Tibial artery (tissue), 4 donors: Measurements from ENCODE around the gene C5AR2.
"Not testable (repeated sequence)": the region's sequence is repeated elsewhere in the genome, so short reads cannot be mapped to it uniquely, and the experiment has no call there.

Experiments
- DNase-seq, 2 donors: peaks; one replicate each; pipeline ENCODE4 v3.0.0-alpha.2; 2019
- H3K27ac ChIP-seq, 2 donors: fragments of 200-600 bp; sonication (generic) in 1 of 2; 1 replicate in 1 of 2; 2 replicates in 1 of 2; pipeline ENCODE4 v1.5.1; 2018 to 2019; ENCODE audit warnings: mild to moderate bottlenecking in 1 of 2
- H3K27me3 ChIP-seq, 2 donors: fragments of 200-600 bp; sonication (generic) in 1 of 2; one replicate each; pipeline versions ENCODE4 v1.5.1 to v1.6.0; 2016 to 2019
- H3K36me3 ChIP-seq, 3 donors: fragments of 200-600 bp; sonication (generic) in 2 of 3; one replicate each; pipeline ENCODE4 v1.5.1; 2016 to 2019; ENCODE audit warnings: mild to moderate bottlenecking in 2 of 3
- H3K4me1 ChIP-seq, 4 donors: fragments of 200-600 bp; sonication (generic) in 2 of 4; 1 replicate in 3 of 4; 2 replicates in 1 of 4; pipeline ENCODE4 v1.5.1; 2016 to 2019
- H3K4me3 ChIP-seq, 2 donors: fragments of 200-600 bp; sonication (generic) in 1 of 2; 1 replicate in 1 of 2; 2 replicates in 1 of 2; pipeline ENCODE4 v1.5.1; 2018 to 2019; ENCODE audit warnings: mild to moderate bottlenecking in 2 of 2
- H3K9me3 ChIP-seq, 3 donors: fragments of 200-600 bp; sonication (generic) in 1 of 3; one replicate each; pipeline ENCODE4 v1.5.1; 2016 to 2019
- CTCF ChIP-seq, 2 experiments: fragments of 200-600 bp in 1 of 2; fragments of 450-650 bp in 1 of 2; IDR thresholded peaks; one replicate each; pipeline ENCODE4 v1.5.1; 2017 to 2019; ENCODE audit warnings: antibody characterized with exemption in 2 of 2, mild to moderate bottlenecking in 1 of 2, moderate library complexity in 1 of 2
- intact Hi-C: fragments of 100-400 bp; cut with DNase I; formaldehyde crosslinking; loops from one replicate; pipeline ENCODE4 v1.15.0; 2023; ENCODE audit warnings: low total_unique reads

C5AR2 gene

GRCh38 chr19:47331931-47332547 is at the start of gene C5AR2:
Gene C5AR2 (plus strand): TSS chr19:47332175. CDS start chr19:47340800, 8,625 bp downstream.
- Histone ChIP-seq H3K4me1 (peaks cover 0 to 3% (median 0%) of the 10 kb centered on the region in 4 donors), H3K36me3 (no peaks in the 10 kb centered on the region), H3K27ac (no peak within 1 kb of the TSS), H3K9me3 (no peaks in the 10 kb centered on the region), H3K27me3 (peaks cover 0 to 49% of the 10 kb centered on the region in 2 donors), H3K4me3 (peak within 1 kb of the TSS in 1 of 2 donors; percentile 6)
- TF ChIP-seq CTCF (IDR thresholded peaks at IDR 0.05): no peak
- intact Hi-C loops: no loop called here
- no peak for DNase-seq

GRCh38 chr19:47283405-47284059 is 48.4 kb upstream of the C5AR2 start:
- no peak for TF ChIP-seq CTCF (IDR thresholded peaks at IDR 0.05)
- intact Hi-C loops: loop anchor here (10.0 kb wide), 1 partner anchor 421 kb away; no protein-coding TSS in a partner anchor
- no peaks in the 10 kb centered on the region for H3K27me3 ChIP-seq
- H3K4me1 ChIP-seq: peaks cover 0 to 49% (median 19%) of the 10 kb centered on the region in 4 donors
- H3K27ac ChIP-seq: peak overlapping the region in 1 of 2 donors; percentile 26
- H3K36me3 ChIP-seq: no peaks in the 10 kb centered on the region
- H3K9me3 ChIP-seq: no peaks in the 10 kb centered on the region
- no peak for DNase-seq
- H3K4me3 ChIP-seq: no peak overlapping the region

GRCh38 chr19:47284324-47284899 is 47.6 kb upstream of the C5AR2 start:
- H3K9me3 ChIP-seq: no peaks in the 10 kb centered on the region
- H3K27ac ChIP-seq: no peak overlapping the region
- peaks cover 0 to 47% (median 15%) of the 10 kb centered on the region in 4 donors for H3K4me1 ChIP-seq
- TF ChIP-seq CTCF (IDR thresholded peaks at IDR 0.05): peak; percentile 78 to 92
- intact Hi-C loops: loop anchor here (10.0 kb wide), 1 partner anchor 420 kb away; no protein-coding TSS in a partner anchor
- no peak overlapping the region for H3K4me3 ChIP-seq
- H3K36me3 ChIP-seq: no peaks in the 10 kb centered on the region
- DNase-seq: no peak
- H3K27me3 ChIP-seq: no peaks in the 10 kb centered on the region

- Histone ChIP-seq H3K9me3 (no peaks in the 10 kb centered on the region), H3K27me3 (no peaks in the 10 kb centered on the region), H3K36me3 (peaks cover 3 to 10% (median 7%) of the 10 kb centered on the region in 3 donors), H3K4me1 (no peaks in the 10 kb centered on the region), H3K4me3 (no peak overlapping the region), H3K27ac (no peak overlapping the region)
- intact Hi-C loops: loop anchor here (1.0 kb wide), 1 partner anchor 95 kb away; no protein-coding TSS in a partner anchor
- TF ChIP-seq CTCF (IDR thresholded peaks at IDR 0.05): peak; percentile 74 to 80
- peak in 1 of 2 donors; percentile 81 for DNase-seq
Measured at GRCh38 chr19:47296036-47296435, 35.9 kb upstream of the C5AR2 start.

GRCh38 chr19:47300867-47301266 is 31.1 kb upstream of the C5AR2 start:
- H3K36me3 ChIP-seq, H3K27me3 ChIP-seq, H3K27ac ChIP-seq, H3K4me3 ChIP-seq, H3K9me3 ChIP-seq, DNase-seq: not testable (repeated sequence)
- peaks cover 0 to 11% (median 3%) of the 10 kb centered on the region in 4 donors for H3K4me1 ChIP-seq
- intact Hi-C loops: loop anchor here (10.0 kb wide), 1 partner anchor 204 kb away; no protein-coding TSS in a partner anchor

- intact Hi-C loops: loop anchor here (10.0 kb wide), 1 partner anchor 203 kb away; no protein-coding TSS in a partner anchor
- H3K4me3 ChIP-seq: no peak overlapping the region
Measured at GRCh38 chr19:47302249-47302648, 29.7 kb upstream of the C5AR2 start.

More at GRCh38 chr19:47302249-47302648, 29.7 kb upstream of the C5AR2 start:
- Histone ChIP-seq H3K27ac (no peak overlapping the region), H3K27me3 (no peaks in the 10 kb centered on the region), H3K36me3 (no peaks in the 10 kb centered on the region), H3K9me3 (no peaks in the 10 kb centered on the region), H3K4me1 (peaks cover 0 to 18% (median 3%) of the 10 kb centered on the region in 4 donors)
- TF ChIP-seq CTCF (IDR thresholded peaks at IDR 0.05): no peak
- no peak for DNase-seq
